Hepatocyte (in vitro differentiated cells): ENCODE data around the gene ZNF267.

Experiments used
- CTCF ChIP-seq: fragments of 200-600 bp; sonication (generic); IDR thresholded peaks from 2 replicates; pipeline ENCODE4 v1.5.1; 2016; ENCODE audit warnings: antibody characterized with exemption, mild to moderate bottlenecking; ENCODE audit not compliant: poor library complexity
- EZH2 ChIP-seq: fragments of 200-600 bp; sonication (generic); IDR thresholded peaks from 2 replicates; pipeline ENCODE4 v1.6.1; 2016; ENCODE audit warnings: antibody characterized with exemption, mild to moderate bottlenecking, borderline replicate concordance

- TF ChIP-seq CTCF, result no peak
- TF ChIP-seq EZH2, result no peak
Measured at GRCh38 chr16:31874366-31875111, 932 bp downstream of the ZNF267 start.
